Stimulated activated effector memory CD8-positive, alpha-beta T cell treated with anti-CD3 and anti-CD28 coated beads, Interleukin-12 subunit alpha, Interleukin-12 subunit beta, amount 100 ng/mL, for 72 hours (primary cell): ENCODE data around the gene TNS3.
"Not testable (repeated sequence)": the region's sequence is repeated elsewhere in the genome, so short reads cannot be mapped to it uniquely, and the experiment has no call there.

ENCODE experiments used
- ATAC-seq: fragments of 150-1000 bp; cut with Tn5 transposase; 2 replicates; pipeline ENCODE4 v1.10.0; 2021
- DNase-seq, 2 donors: peaks; one replicate each; pipeline ENCODE4 v3.0.0; 2021 to 2022; ENCODE audit warnings: low spot score in 2 of 2
- H3K27ac Mint-ChIP-seq: one replicate; pipeline ENCODE4 v1.8.0; 2022; ENCODE audit warnings: mild to moderate bottlenecking, mixed read lengths
- H3K36me3 Mint-ChIP-seq: one replicate; pipeline ENCODE4 v1.8.0; 2022; ENCODE audit warnings: mild to moderate bottlenecking, mixed read lengths
- H3K4me1 Mint-ChIP-seq: one replicate; pipeline ENCODE4 v1.8.0; 2022; ENCODE audit warnings: mixed read lengths
- H3K4me3 Mint-ChIP-seq: one replicate; pipeline ENCODE4 v1.8.0; 2022; ENCODE audit warnings: mild to moderate bottlenecking, mixed read lengths
- H3K9me3 Mint-ChIP-seq: one replicate; pipeline ENCODE4 v1.8.0; 2022; ENCODE audit warnings: mixed read lengths

TNS3 gene

DNA sequence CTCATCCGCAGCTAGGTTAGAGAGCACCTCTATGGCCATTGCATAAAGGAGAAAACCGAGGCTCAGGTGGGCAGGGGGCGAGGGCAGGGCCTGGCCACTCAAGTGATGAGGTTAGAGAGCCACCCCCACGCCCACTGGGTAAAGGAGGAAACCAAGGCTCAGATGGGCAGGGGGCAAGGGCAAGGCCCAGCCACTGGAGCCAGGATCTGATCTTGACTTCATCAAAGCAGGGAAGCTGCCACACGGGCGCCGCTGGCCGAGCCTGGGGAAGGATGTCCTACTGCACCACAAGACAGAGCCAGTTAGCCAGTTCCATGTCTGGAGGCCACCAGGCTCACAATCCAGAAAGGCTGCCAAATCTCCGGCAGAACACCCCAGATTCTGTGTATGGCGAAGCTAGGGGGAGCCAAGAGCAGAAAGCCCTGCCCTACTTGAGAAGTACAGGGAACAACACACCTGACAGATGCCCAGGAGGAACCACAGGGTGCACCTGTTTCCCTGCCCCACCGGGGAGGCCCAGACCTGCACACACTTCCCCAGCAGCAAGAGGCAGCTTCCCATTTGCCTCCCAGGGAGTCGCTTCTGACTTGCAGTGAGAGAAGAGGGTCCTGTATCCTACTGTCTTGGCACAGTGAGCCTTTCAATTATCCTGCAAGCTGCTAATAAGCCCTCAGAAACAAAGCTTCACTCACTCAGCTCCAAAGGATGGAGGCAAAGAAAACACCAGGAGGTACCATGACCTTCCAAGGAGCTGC lies 101.9 kb downstream of the TNS3 start:
- Mint-ChIP-seq H3K36me3 (no peaks in the 10 kb centered on the region), H3K27ac (no peak overlapping the region), H3K4me3 (no peak overlapping the region), H3K4me1 (no peaks in the 10 kb centered on the region), H3K9me3 (peaks cover 5% of the 10 kb centered on the region)
- DNase-seq (no peak), ATAC-seq (no peak)

DNA sequence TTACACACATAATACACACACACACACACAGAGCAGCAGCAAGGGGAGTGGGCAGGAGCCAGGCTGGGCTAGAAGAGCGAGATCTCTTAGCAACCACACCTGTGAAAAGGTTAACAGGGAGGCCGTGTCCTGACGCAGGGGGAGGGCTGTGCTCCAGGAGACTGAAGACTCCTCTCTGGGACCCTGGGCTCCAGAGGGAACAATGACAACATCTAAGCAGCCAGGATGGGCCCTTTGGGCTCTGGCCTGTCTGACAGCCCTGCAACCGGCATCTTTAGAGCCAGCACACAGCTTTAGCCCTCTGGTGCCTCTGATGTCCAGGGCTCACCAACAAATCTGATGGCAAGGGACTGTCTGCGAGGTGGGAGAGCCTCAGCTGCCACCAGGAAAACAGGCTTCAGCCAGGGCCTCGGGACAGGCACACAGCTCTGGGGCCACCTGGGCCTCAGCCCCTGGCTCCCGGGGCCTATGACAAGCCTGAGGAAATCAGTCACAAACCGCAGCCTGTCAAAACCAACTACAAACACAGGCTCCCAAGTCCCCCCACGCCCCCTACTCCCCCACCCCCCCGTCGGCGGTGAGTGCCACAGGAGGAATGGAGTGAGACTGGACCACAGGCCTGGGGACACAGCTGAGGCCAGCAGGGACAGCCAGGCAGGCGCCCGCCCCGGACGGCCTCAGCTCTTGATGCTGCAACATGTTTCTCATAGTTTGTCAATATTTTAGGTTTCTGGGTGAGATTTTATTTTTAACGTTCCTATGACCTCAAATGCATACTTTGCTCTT lies 102.8 kb downstream of the TNS3 start:
- Mint-ChIP-seq H3K9me3 (peaks cover 5% of the 10 kb centered on the region), H3K36me3 (no peaks in the 10 kb centered on the region), H3K27ac (no peak overlapping the region), H3K4me3 (no peak overlapping the region), H3K4me1 (no peaks in the 10 kb centered on the region)
- DNase-seq, result no peak
- no peak for ATAC-seq

DNA sequence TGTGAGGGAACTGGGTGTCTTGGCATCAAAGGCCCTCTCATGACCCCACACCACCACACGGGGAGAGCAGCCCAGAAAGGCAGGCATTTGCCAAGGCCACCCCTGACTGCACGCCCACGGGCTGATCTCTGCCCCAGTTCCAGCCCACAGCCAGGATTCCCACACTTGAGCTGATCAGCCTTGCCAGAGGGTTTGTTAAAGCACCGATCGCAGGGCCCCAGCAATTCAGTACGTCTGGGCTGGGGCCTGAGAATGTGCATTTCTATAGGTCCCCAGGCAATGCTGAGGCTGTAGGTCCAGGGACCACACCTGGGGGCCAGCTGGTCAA lies 103.9 kb downstream of the TNS3 start:
- DNase-seq, result no peak
- H3K4me3 Mint-ChIP-seq, result no peak overlapping the region
- no peaks in the 10 kb centered on the region for H3K36me3 Mint-ChIP-seq
- ATAC-seq, result no peak
- peaks cover 5% of the 10 kb centered on the region for H3K9me3 Mint-ChIP-seq
- no peak overlapping the region for H3K27ac Mint-ChIP-seq
- no peaks in the 10 kb centered on the region for H3K4me1 Mint-ChIP-seq

DNA sequence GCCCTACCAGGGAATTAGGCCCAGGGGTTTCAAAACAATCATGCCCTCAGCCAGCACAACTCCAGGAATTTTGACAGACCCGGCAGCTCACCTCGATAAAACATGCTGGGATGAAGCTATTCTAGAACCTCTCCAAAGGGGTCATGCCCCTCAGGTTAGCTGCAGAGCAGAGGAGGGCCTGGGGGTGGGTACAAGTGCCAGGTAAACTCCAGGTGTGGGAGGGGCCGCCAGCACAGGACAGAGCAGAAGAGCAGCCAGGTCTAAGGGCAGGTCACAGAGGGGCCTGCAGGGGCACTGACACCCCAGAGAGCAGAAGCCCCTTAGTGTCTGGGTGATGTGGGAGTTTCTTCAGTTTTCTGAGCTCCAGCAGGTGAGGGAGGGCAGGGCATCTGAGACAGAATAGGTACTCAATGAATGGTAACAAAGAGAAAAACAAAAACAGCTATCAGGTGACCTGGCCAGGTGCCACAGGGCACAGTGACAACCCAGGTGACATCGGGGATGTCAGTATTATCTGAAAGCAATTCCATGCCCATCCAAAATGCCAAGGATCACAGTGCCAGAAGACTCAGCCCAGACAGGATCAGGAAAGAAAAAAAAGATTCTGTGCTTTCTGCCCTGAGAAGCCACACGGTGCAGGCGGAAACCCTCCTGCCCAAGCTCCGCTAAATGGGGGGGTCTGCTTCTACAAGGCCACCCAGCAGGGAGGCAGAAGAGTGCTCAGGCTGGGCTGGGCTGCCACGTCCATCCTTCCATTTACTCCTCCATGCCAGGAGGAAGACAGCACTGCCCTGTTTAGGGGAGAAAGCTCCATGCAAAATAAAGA lies 104.5 kb downstream of the TNS3 start:
- DNase-seq (no peak), ATAC-seq (no peak)
- Mint-ChIP-seq H3K4me3 (no peak overlapping the region), H3K36me3 (no peaks in the 10 kb centered on the region), H3K9me3 (peaks cover 5% of the 10 kb centered on the region), H3K4me1 (no peaks in the 10 kb centered on the region), H3K27ac (no peak overlapping the region)

DNA sequence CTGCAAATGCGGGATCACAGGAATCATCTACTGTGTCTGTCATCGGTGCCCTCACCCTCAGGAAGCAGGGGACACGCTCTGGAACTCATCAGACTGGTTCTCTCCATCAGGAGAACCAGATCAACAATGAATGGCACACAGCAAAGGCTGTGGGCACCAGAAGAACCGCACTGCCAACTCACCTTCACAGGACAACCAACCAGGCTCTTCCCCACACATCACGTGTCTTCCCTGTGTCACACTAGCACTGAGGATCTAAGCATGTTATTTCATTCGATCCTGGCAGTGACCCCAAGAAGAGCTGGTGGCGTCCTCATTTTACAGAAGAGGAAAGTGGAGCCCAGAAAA lies 106.1 kb downstream of the TNS3 start:
- no peak overlapping the region for H3K4me3 Mint-ChIP-seq
- no peak for DNase-seq
- no peaks in the 10 kb centered on the region for H3K4me1 Mint-ChIP-seq
- no peak overlapping the region for H3K27ac Mint-ChIP-seq
- ATAC-seq, result no peak
- H3K9me3 Mint-ChIP-seq, result peaks cover 2% of the 10 kb centered on the region
- H3K36me3 Mint-ChIP-seq, result no peaks in the 10 kb centered on the region

DNA sequence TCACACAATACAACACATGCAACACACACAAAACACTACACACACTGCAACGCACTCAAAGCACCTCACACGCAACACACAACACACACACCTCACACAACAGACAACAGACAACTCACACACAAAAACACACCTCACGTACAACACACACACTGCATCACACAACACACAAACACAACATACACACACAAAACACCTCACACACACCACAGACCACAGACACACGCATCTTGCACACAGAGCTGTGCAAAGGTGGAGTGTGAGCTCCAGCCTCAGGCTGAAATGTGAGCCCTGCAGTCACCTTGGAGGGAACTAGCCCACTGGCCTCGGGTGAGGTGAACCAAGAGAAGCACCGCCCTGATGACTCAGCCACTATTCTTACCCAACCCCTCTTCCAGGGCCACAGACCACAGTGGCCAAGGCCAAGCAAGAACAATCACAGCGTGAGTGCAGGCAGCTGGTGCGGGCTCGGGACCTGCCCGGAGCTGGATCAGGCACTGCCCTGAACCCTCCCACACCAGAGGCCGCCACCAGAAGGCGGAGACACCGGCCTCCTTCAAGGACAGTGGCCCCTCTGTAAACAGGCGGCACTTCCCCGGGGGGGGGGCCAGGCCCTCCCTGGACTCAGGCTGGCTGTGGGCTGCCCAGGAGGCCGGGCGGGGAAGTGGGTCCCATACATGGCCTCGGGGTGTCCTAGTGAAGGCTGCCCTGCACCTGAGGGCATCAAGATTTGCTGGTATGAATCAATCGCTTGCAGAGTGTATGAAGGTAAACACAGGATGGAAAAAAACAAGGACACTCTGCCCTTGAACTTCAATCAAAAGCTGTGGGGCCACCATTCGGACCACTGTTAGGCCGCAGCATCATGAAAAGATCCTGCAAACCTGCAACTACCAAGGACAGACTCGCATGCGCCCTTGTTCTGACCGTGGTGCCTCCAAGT lies 106.7 kb downstream of the TNS3 start:
- H3K4me3 Mint-ChIP-seq, result no peak overlapping the region
- DNase-seq, result no peak
- H3K9me3 Mint-ChIP-seq, result peaks cover 2% of the 10 kb centered on the region
- H3K36me3 Mint-ChIP-seq, result no peaks in the 10 kb centered on the region
- peak; percentile 60 for ATAC-seq
- H3K27ac Mint-ChIP-seq, result no peak overlapping the region
- no peaks in the 10 kb centered on the region for H3K4me1 Mint-ChIP-seq

DNA sequence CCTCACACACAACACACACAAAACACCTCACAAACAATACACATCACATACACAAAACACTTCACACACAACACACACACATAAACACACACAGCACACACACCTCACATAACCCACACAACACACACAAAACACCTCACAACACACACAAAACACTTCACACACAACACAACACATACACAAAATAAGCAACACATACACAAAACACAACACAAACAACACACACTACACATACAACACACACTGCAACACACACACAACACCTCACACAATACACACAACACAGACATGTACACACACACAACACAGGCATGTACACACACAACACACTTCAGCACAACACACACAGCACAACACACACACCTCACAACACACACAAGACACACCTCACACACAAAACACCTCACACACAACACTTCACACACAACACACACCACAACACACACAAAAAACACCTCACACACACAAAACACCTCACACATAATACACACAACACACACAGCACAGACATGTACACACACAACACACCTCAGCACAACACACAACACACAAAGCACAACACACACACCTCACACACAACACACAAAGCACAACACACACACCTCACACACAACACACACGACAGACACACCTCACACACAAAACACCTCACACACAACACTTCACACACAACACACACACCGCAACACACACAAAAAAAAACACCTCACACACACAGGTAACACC lies 107.5 kb downstream of the TNS3 start:
- no peak for ATAC-seq
- peaks cover 2% of the 10 kb centered on the region for H3K9me3 Mint-ChIP-seq
- H3K4me1 Mint-ChIP-seq, result no peaks in the 10 kb centered on the region
- H3K27ac Mint-ChIP-seq, result no peak overlapping the region
- no peaks in the 10 kb centered on the region for H3K36me3 Mint-ChIP-seq
- no peak overlapping the region for H3K4me3 Mint-ChIP-seq
- DNase-seq, result no peak

DNA sequence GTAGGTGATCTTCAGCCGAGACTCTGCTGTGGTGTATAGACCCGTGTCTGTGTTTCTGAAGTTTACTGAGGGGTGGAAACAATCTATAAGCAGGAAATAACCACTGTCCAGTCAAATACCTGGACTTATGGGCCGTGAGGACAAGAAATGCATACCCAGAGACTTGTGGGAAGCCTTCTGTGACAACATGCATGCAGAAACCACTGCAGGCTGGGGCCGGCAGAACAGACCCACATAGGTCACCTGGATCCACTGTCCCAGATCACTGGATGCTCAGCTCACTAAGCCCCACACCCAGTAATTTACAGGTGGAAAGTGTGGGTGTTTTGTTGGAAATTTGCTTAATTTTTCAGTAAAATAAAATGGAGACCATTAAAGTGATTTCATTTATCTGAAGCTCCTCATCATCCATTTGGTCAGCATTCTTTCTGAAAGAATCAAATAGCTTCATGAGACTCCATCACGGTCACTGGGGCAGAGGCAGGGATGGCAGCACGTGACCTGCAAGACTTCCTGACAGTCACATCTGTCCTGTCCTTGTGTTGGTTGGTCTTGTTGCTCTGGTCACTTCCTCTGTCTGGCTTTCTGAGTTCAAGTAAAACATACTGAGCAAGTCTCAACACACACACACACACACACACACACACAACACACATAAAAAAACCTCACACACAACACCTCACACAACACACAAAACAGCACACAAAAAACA lies 108.3 kb downstream of the TNS3 start:
- H3K36me3 Mint-ChIP-seq, result no peaks in the 10 kb centered on the region
- ATAC-seq (no peak), DNase-seq (no peak)
- H3K27ac Mint-ChIP-seq, result no peak overlapping the region
- H3K4me1 Mint-ChIP-seq, result no peaks in the 10 kb centered on the region
- no peak overlapping the region for H3K4me3 Mint-ChIP-seq
- peaks cover under 1% of the 10 kb centered on the region for H3K9me3 Mint-ChIP-seq

DNA sequence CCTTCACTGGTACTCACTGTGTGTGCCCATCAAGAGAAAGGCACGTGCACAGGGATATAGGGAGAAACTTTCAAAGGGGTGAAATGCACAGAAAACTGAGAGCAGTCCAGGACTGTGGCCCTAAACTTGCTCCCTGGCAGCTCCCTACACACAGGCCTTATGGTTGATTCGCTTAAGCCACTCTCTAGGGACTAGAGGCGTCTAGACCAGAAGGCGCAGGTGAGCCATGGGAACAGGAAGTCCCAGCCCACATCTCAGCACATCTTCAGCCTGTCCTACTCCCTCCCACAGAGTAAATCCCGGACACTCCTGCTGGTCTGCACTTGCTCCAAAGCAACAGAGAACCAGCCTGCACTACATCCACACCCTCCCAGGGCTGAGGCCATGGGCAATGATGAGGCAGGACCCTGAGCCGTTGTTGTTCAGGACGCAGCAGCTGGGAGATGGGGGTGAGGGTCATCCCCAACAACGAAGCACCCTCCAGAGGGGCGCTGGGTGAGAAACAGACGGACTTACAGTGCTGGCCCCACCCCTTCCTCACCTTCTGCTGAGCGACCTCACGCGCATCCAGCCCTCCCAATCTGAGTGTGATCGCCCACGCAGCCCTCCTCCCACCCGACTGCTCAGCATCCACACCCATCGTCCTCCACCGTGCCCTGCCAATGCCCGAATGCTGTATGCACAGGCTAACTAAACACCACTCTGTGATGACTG lies 109.3 kb downstream of the TNS3 start:
- Mint-ChIP-seq H3K27ac (no peak overlapping the region), H3K4me1 (no peaks in the 10 kb centered on the region), H3K9me3 (no peaks in the 10 kb centered on the region), H3K36me3 (no peaks in the 10 kb centered on the region), H3K4me3 (no peak overlapping the region)
- DNase-seq (no peak), ATAC-seq (peak; percentile 4)

DNA sequence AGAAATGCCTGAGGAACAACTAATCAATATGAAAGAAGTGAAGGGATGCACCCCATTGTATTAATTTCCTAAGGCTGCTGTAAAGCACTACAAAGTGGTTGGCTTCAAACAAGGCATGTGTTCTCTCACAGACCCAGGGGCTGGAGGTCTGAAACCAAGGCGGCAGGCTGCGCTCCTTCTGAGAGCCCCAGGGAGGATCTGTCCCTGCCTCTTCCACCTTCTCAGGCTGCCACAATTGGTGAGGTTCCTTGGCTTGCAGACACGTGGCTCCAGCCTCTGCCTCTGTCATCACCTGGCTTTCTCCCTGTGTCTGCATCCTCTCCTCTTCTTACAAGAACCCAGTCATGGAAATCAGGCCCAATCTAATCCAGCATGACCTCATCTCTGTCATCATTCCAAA lies 110.1 kb downstream of the TNS3 start:
- Mint-ChIP-seq H3K27ac (no peak overlapping the region), H3K36me3 (no peaks in the 10 kb centered on the region), H3K9me3 (no peaks in the 10 kb centered on the region), H3K4me3 (no peak overlapping the region), H3K4me1 (no peaks in the 10 kb centered on the region)
- no peak for ATAC-seq
- DNase-seq, result no peak

DNA sequence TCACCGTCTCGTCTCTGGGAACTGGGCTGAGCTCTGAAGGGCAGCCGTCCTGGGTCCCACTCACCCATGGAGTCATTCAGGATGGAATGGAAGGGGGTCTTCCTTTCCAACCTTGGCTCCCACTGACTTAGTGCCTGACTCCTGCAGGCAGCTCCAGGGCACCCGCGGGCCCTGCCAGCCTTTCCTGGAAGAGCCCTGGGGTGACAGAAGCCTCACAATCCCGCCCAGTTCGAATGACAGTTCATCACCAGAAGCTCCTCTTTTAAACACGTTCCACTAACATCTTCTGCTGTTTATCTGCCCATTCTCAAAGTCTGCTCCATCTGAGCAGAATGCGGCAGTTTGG lies 110.6 kb downstream of the TNS3 start:
- ATAC-seq (no peak), DNase-seq (no peak)
- Mint-ChIP-seq H3K4me3 (no peak overlapping the region), H3K9me3 (no peaks in the 10 kb centered on the region), H3K27ac (no peak overlapping the region), H3K4me1 (no peaks in the 10 kb centered on the region), H3K36me3 (no peaks in the 10 kb centered on the region)

DNA sequence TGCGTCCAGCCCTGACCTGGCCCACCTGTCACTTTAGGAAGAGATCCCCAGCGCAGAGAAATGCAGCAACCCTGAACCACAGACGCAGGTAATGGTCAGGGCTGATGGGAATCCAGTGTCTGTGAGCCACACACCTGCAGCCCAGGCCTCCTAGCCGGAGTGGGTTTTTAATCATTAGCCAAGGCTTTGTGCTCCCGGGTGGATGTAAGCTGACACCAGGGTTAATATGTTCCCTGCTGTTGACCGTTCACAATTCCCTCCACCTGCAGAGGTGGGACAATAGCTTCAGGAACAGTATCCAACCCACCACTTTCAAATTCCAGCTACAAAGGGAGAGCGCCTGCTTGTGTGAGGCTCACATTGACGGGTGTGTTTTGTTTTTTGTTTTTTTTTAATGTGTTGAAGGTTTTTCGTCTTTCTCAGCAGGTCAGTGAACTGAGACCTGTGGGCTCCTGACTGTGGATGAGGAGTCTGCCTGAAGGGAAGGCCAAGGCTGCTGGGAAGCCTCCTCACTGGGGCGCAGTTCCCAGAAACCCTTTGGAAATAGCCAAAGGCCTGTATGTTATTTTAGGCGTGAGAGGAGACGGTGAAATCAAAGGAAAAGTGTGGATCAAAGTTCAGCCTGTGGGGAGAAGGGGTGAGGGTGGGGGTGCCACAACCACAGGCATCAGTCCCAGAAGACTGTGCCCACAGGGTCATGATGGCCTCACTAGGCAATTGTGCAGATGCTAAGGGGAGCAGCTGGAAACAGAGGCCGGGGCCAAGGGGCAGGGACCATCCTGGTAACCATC lies 111.1 kb downstream of the TNS3 start:
- no peak for DNase-seq
- Mint-ChIP-seq H3K4me1 (no peaks in the 10 kb centered on the region), H3K36me3 (no peaks in the 10 kb centered on the region), H3K27ac (no peak overlapping the region), H3K9me3 (no peaks in the 10 kb centered on the region), H3K4me3 (no peak overlapping the region)
- no peak for ATAC-seq

DNA sequence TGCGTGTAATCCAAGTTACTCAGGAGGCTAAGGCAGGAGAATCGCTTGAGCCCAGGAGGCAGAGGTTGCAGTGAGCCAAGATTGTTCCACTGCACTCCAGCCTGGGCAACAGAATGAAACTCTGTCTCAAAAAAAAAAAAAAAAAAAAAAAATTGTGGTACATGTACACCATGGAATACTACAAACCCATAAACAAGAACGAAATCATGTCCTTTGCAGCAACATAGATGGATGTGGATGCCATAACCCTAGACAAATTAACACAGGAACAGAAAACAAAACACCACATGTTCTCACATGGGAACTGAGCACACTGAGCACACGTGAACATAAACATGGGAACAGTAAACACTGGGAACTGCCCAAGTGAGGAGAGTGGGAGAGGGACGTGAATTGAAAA lies 112.1 kb downstream of the TNS3 start:
- not testable (repeated sequence) for DNase-seq, H3K27ac Mint-ChIP-seq, ATAC-seq, H3K9me3 Mint-ChIP-seq, H3K4me3 Mint-ChIP-seq, H3K4me1 Mint-ChIP-seq, H3K36me3 Mint-ChIP-seq
